Fibroblast of the aortic adventitia (primary cell): ENCODE results near the gene TUBB4A. TPM values are rescaled to one million over a fixed set of nuclear protein-coding genes. Genes with fewer than 3 reads are reported as not detected.

Source experiments
- DNase-seq: peaks from one replicate; pipeline ENCODE4 v3.0.0-alpha.2; 2010; ENCODE audit warnings: low read depth
- H3K4me3 ChIP-seq: 2 replicates; pipeline ENCODE4 v1.5.1; 2011; ENCODE audit warnings: low read depth, mild to moderate bottlenecking, control low read depth, low read length, moderate library complexity
- CTCF ChIP-seq: IDR thresholded peaks from 2 replicates; pipeline ENCODE4 v1.5.1; 2011; ENCODE audit warnings: mild to moderate bottlenecking, low read length, control low read depth, inconsistent platforms; ENCODE audit not compliant: insufficient read depth
- total RNA-seq: library from RNA; depleted of rRNA; stranded (reverse); fragments of >200 nt; gene quantifications from 2 replicates; pipeline ENCODE4 v1.2.3, GENCODE V29; 2012; ENCODE audit warnings: low replicate concordance

Gene TUBB4A
- total RNA-seq, 1 donor = not detected

- peak; percentile 38 for DNase-seq
- no peak for TF ChIP-seq CTCF
- H3K4me3 ChIP-seq = peak overlapping the region; percentile 25
These were observed 25.8 kb downstream of the TUBB4A start for GRCh38 chr19:6476155-6476895.

DNA sequence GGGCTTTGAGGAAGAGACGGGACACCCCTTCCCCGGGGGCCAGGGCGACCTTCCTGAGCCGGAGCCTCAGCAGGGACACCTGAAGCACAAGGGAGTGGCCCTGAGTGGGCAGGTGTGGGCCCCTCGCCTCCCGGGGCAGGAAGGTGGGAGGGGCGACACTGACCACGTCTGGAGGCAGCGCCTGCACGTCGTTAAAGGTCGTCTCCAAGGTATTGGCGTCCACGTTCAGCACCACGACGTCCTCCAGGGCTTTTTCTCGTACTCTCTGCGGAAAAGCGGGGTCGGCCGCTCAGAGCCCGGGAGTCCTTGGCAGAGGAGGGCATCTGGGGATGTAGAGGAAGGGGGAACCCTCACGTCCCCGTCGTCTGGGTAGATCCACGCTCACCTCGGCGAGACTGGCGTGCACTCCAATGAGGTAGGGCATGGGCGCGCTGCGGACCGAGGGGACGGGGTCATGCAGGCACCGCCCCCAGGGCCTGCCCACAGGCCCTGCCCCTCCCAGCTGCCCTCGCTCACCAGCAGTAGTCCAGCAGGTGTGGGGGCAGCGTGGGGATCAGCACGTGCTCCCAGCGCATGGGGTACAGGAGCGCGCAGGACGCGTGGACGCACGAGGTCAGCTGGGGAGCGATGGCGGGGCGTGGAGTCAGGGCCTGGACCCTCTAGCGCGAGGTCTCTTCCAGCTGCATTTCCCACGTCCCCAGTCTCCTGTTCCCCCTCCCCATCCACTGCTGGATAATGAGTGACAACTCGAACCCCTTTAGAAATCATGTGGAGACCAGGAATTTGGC, 26.6 kb downstream of the TUBB4A start:
- DNase-seq = no peak
- TF ChIP-seq CTCF = no peak
- H3K4me3 ChIP-seq = no peak overlapping the region

DNA sequence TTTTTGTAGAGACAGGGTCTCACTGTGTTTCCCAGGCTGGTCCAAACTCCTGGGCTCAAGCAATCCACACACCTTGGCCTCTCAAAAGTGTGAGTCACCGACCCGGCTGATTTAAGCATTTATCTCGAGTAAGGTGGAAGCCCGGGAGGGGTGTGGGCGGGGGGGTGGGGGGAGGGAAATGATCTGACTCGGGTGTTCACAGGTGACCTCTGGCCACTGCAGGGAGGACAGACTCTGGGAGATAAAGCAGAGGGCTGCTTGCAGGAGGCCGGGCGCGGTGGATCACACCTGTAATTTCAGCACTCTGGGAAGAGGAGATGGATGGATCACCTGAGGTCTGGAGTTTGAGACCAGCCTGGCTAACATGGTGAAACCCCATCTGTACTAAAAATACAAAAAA, 28.5 kb downstream of the TUBB4A start:
- no peak for TF ChIP-seq CTCF
- H3K4me3 ChIP-seq = no peak overlapping the region
- no peak for DNase-seq

DNA sequence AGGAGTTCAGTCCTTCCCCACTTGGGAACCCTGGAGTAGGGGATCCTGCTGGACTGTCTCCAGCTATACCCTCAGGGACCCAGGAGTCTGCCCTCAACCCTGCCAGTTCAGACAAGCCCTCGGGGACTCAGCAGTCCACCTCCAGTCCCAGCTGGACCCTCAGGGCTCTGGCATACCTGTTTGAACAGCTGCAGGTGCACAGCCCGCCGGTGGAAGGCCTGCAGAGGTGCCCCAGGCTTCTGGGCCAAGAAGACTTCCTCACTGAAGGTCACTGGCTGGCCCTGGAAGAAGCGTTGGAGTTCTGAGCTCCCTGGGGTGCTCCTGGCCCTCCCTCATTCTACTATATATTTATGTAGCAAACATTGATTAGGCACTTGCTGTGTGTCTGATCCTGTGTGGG, 29.4 kb downstream of the TUBB4A start:
- no peak for DNase-seq
- H3K4me3 ChIP-seq = no peak overlapping the region
- no peak for TF ChIP-seq CTCF

DNA sequence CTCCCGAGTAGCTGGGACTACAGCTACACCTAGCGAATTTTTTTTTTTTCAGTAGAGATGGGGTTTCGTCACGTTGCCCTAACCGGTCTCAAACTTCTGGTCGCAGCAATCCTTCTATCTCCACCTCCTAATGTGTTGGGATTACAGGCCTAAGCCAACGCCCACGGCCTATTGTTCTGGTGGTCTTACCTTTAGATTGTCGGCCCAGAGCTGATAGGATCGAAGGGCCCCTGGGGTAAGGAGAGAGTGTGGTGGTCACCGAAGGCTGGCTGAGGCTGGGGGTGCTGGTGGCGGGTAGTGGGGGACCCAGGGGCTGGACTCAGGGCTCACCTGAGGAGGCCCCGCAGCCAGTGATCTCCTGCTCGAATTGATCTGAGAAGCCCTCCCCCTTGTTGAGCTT, 31.0 kb downstream of the TUBB4A start:
- no peak overlapping the region for H3K4me3 ChIP-seq
- DNase-seq = no peak
- TF ChIP-seq CTCF = no peak

DNA sequence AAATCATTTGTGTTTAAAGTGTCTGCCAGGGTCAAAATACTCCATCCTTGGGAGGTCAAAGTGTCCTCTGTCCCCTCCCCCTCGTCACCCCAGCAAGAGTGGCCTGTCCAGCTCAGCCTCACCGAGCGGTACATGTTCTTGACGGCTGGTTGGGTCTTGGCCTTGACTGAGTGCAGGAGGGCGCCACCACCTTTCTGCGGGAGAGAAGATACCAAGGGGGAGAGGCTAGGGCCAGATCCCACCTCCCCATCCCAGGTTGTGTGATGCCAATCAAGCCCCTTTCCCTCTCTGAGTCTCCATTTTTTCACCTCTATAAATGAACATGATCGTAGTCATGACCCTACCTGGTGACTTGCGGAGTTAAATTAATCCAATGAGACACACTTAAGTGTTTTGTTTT, 31.9 kb downstream of the TUBB4A start:
- TF ChIP-seq CTCF = no peak
- no peak overlapping the region for H3K4me3 ChIP-seq
- no peak for DNase-seq
